DMS153 (cell line): ENCODE measurements around the gene ZNF664.
A peak's percentile ranks its signal among the peaks of the same experiment; 100 is the strongest.

Experiments
- DNase-seq: peaks from one replicate; lab custom pipeline; 2025; lab: John Stamatoyannopoulos, UW

ZNF664 gene

GRCh38 chr12:123958876-123959275, 14.1 kb upstream of the ZNF664 start:
- no peak for DNase-seq

- DNase-seq, result no peak
Measured at GRCh38 chr12:123960029-123960735, 12.8 kb upstream of the ZNF664 start.

GRCh38 chr12:123960856-123961255, 12.2 kb upstream of the ZNF664 start:
- DNase-seq, result no peak

- DNase-seq, result no peak
Measured at GRCh38 chr12:123961585-123962345, 11.2 kb upstream of the ZNF664 start.

- DNase-seq, result no peak
Measured at GRCh38 chr12:123962513-123962912, 10.5 kb upstream of the ZNF664 start.

GRCh38 chr12:123963821-123964220, 9.2 kb upstream of the ZNF664 start:
- no peak for DNase-seq

GRCh38 chr12:123965382-123965781, 7.6 kb upstream of the ZNF664 start:
- DNase-seq, result no peak

GRCh38 chr12:123966596-123966995, 6.4 kb upstream of the ZNF664 start:
- DNase-seq, result no peak

- DNase-seq, result no peak
Measured at GRCh38 chr12:123967121-123967586, 5.9 kb upstream of the ZNF664 start.

- DNase-seq, result no peak
Measured at GRCh38 chr12:123971449-123971769, 1.6 kb upstream of the ZNF664 start.

GRCh38 chr12:123971770-123972456, 1.1 kb upstream of the ZNF664 start:
- DNase-seq, result no peak

- DNase-seq, result no peak
Measured at GRCh38 chr12:123973552-123974341, 732 bp downstream of the ZNF664 start.

- DNase-seq, result no peak
Measured at GRCh38 chr12:123976227-123976826, 3.3 kb downstream of the ZNF664 start.

GRCh38 chr12:123979566-123979965, 6.6 kb downstream of the ZNF664 start:
- no peak for DNase-seq

GRCh38 chr12:123982269-123982668, 9.3 kb downstream of the ZNF664 start:
- no peak for DNase-seq

- DNase-seq, result peak; percentile 39
Measured at GRCh38 chr12:123983822-123984485, 10.9 kb downstream of the ZNF664 start.

GRCh38 chr12:123984903-123985302, 11.9 kb downstream of the ZNF664 start:
- no peak for DNase-seq

GRCh38 chr12:123986374-123986965, 13.5 kb downstream of the ZNF664 start:
- no peak for DNase-seq

- DNase-seq, result no peak
Measured at GRCh38 chr12:123987022-123987421, 14.0 kb downstream of the ZNF664 start.

GRCh38 chr12:123989168-123989567, 16.2 kb downstream of the ZNF664 start:
- no peak for DNase-seq

- no peak for DNase-seq
Measured at GRCh38 chr12:123989753-123990152, 16.7 kb downstream of the ZNF664 start.
